Amniotic stem cell (primary cell): ENCODE data around the gene PRDM16.
"Not testable (repeated sequence)": the region's sequence is repeated elsewhere in the genome, so short reads cannot be mapped to it uniquely, and the experiment has no call there.

Source experiments
- DNase-seq: peaks from one replicate; lab custom pipeline; 2025; lab: John Stamatoyannopoulos, UW

The PRDM16 gene

DNA sequence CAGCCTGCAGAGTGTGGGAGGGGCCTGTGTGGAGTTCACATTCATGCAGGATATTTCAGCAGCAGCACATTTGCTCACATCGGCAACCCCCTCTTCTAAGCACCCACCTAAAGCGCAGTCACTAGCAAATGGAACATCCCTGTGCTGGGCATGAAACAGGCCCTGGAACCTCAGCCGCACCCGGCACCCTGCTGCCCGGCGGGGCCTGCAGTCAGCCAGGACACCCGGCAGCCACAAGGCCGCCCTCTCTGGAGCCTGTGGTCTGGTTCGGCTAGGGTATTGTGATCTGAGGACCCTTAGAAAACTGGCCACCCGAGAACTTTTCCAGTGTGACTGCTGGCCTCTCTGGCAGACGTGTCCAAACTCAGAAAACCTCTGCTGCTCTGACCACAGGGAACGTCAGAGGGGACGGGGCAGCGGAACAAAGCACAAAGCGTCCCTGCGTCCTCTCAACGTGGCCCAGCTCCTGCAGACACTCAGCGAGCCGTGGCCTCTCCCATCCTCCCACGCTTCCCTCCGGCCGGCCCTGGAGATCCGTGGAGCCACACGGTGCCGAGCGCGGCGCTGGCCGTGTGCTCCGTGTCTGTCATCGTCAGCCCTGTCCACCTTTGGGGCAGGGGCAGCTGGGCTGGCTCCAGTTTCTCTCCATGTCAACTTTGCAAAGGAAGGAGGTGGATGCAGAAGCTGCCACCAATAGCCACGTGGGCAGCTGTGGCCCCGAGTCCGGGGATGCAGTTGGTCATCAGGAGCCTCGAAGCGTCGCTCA, 209.6 kb downstream of the PRDM16 start:
- no peak for DNase-seq

DNA sequence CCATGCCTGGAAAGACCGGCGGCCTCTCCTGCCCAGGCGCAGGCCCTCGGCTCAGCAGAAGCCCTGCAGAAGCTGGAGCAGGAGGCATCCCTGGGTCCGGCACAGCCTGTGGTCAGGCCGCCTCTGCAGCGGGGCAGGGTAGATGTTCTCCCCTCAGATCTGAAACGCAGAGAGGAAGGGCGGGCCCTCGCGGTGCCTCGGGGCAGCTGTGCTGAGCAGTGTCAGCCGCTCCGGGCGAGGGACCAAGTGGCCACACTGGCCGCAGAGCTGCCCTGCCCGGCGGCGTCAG, 210.1 kb downstream of the PRDM16 start:
- no peak for DNase-seq

- DNase-seq = no peak
These were observed 212.7 kb downstream of the PRDM16 start for GRCh38 chr1:3281735-3282134.

DNA sequence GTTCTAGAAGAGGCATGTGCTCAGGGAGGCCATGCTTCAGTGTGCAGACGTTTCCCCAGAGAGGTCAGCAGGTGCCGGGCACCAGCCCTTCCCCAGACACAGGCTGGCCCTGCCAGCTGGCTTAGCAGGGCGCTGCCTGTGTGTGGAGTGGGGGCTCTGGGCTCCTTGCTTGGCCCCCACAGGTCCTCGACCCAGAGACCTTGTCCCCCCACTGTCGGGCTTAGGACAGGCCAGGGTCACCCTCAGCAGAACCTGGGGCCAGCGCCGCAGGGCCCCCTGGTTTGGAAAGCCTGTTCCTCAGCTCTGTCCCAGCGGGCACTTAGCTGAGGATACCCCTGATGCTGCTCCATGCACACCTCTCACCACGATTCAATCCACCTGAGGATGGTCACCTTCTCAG, 213.2 kb downstream of the PRDM16 start:
- DNase-seq = no peak

GRCh38 chr1:3282656-3283430, 213.8 kb downstream of the PRDM16 start:
- DNase-seq = no peak

DNA sequence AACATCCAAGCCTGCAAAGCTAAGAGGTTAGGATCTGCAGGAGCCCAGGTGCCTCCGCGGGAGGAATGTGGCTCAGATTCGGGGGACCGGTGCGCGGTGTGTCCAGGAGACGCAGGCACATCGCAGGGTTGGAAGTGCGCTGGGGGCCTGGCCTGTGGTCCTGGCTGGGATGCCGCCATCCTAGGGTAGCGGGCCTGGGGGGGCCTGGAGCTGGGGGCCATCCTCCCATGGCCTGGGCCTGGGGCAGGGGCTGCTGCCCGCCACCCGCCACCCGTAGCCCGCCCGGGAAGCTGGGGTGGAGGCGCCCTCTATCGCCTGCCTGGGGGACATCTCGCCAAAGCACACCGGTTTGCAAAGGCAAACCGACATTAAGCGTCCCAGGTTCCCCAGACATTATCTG, 214.8 kb downstream of the PRDM16 start:
- DNase-seq = no peak

DNA sequence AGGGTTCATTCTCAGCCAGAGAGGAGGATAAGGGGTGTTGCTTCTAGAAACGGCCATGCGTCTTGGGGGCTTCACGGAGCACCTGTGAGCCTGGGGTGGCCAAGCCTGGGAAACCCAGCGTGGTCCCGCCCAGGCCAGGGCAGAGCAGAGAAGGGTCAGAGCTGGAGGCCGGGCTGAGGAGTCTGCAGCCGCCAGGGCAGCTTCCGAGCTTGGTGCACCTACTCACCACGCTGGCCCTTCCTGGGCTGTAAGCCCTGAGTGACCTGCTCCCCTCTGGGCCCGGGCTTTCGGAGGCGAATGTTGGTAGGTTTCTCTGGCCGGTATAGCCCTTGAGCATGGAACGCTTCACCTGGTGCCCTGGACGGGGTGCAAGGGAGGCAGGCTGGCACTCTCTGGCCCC, 215.7 kb downstream of the PRDM16 start:
- DNase-seq = no peak

- DNase-seq = no peak
These were observed 216.2 kb downstream of the PRDM16 start for GRCh38 chr1:3285106-3285740.

DNA sequence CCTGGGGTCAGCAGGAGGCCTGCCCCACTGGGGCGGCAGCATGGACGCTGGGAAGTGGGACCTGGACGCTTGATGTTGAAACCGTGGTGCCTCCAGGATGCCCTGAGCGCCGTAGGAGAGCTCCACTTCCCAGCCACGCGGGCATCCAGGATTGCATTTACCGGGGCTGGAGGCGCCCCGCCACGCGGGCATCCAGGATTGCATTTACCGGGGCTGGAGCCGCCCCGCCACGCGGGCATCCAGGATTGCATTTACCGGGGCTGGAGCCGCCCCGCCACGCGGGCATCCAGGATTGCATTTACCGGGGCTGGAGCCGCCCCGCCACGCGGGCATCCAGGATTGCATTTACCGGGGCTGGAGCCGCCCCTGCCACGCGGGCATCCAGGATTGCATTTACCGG, 218.1 kb downstream of the PRDM16 start:
- DNase-seq = not testable (repeated sequence)

DNA sequence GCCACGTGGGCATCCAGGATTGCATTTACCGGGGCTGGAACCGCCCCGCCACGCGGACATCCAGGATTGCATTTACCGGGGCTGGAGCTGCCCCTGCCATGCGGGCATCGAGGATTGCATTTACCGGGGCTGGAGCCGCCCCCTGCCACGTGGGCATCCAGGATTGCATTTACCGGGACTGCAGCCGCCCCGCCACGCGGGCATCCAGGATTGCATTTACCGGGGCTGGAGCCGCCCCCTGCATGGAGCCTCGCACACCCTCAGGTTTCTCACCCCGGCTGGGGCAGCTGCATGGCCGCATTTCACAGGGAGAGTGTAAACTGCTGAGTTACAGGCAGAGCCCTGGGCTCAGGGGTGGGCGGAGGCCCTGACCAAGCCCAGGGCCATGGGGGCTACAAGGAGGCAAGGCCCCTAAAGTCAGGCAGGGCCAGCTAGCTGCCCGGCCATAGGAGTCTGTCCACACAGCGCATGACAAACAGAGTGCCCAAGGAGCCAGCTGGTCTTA, 218.7 kb downstream of the PRDM16 start:
- no peak for DNase-seq

GRCh38 chr1:3289502-3289901, 220.5 kb downstream of the PRDM16 start:
- DNase-seq = no peak

- DNase-seq = no peak
These were observed 221.4 kb downstream of the PRDM16 start for GRCh38 chr1:3290438-3290837.

GRCh38 chr1:3290915-3291314, 221.9 kb downstream of the PRDM16 start:
- no peak for DNase-seq

GRCh38 chr1:3292051-3292722, 223.2 kb downstream of the PRDM16 start:
- DNase-seq = no peak

GRCh38 chr1:3292868-3293562, 224.0 kb downstream of the PRDM16 start:
- DNase-seq = no peak

DNA sequence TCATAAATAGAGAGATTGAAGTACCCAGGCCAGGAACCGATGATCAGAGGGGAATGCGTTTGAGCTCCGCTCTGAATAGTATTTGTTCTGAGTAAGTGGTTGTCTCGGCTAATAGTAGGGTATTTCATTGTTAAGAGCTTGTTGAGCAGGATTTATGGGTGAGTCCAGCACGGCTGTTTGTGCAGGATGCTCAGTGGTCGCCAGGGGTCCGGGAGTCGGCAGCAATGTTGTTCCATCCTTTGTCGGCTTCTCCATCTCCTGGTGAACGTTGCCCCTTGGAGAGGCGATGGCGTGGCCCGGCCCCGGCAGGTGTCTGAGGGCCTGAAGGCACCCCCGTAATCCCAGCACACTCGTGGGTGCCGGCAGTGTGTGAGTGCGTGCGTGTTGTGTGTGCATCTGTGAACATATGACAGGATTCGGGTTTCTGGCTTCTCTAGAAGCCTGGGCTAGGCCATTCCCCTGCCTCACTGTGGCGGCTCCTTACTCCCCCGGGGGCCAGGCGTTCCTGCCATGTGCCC, 224.6 kb downstream of the PRDM16 start:
- DNase-seq = no peak

- DNase-seq = no peak
These were observed 225.4 kb downstream of the PRDM16 start for GRCh38 chr1:3294450-3294849.

- no peak for DNase-seq
These were observed 226.8 kb downstream of the PRDM16 start for GRCh38 chr1:3295846-3296245.

- DNase-seq = no peak
These were observed 227.3 kb downstream of the PRDM16 start for GRCh38 chr1:3296326-3296725.

- DNase-seq = no peak
These were observed 227.8 kb downstream of the PRDM16 start for GRCh38 chr1:3296826-3297225.

GRCh38 chr1:3297756-3298155, 228.8 kb downstream of the PRDM16 start:
- DNase-seq = no peak

DNA sequence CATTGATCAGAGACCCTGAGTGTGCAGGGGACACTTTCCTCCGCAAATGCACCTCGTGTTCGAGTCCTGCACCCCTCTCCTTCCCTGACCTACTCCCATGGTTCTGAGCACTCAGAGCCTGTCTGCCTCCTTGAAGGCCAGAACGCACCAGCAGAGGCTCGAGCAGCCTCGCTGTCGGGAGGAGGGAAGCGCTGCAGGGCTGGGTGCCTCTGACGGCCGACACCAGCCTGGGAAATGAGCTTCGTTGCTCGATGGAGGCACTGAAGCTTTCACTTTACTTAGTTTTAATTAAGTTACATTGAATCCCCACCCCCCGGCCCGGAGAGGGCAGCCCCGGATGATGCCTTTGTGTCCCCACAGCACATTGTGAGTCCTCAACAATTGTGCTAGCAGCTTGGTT, 229.2 kb downstream of the PRDM16 start:
- DNase-seq = no peak
